ENCODE data around the gene WFIKKN2. TPM values are rescaled to one million over a fixed set of nuclear protein-coding genes. Genes with fewer than 3 reads are reported as not detected.

WFIKKN2 gene
- total RNA-seq, 1 experiment from 2014 or later: not detected

DNA sequence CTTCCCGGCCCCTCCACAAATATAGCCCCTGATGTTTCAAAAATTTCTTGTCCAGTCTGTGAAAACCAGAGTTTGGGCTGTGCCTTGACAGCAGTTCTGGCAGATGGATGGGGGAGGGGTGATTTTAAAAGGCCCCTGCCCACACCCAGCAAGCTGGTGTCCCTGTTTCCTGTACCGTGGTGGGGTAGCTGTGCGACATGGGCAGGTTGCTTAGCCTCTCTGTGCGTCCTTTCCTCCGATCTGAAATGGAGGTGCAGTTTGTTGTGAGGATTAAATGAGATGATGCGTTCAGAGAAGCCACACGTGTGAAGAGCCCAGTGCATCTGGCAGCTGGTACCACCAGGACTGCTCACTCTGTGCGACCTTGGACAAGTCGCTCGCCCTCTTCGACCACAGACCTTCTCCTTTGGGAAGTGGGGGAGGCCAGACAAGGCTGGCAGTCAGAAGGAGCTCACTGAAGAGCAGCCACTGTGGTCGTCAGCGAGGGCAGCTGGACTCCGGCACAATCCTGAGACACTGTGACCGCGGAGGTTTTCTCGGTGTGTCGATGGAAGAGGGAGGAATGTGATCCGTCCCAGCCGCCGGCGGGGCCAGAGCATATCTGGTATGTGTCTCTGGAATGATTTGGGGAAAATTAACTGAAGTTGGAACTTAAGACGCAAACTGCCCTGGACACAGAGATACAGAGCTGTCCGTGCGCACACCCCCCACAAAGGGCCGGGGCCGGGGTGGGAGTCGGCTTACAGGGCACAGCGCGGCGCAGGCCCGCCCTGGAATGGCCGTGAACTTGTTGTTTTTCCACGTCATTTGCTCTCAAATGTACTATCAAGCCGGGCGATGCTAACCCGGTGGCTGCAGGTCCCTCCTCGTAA lies 721 bp upstream of the WFIKKN2 start:
- TF ChIP-seq, protein P1, sequence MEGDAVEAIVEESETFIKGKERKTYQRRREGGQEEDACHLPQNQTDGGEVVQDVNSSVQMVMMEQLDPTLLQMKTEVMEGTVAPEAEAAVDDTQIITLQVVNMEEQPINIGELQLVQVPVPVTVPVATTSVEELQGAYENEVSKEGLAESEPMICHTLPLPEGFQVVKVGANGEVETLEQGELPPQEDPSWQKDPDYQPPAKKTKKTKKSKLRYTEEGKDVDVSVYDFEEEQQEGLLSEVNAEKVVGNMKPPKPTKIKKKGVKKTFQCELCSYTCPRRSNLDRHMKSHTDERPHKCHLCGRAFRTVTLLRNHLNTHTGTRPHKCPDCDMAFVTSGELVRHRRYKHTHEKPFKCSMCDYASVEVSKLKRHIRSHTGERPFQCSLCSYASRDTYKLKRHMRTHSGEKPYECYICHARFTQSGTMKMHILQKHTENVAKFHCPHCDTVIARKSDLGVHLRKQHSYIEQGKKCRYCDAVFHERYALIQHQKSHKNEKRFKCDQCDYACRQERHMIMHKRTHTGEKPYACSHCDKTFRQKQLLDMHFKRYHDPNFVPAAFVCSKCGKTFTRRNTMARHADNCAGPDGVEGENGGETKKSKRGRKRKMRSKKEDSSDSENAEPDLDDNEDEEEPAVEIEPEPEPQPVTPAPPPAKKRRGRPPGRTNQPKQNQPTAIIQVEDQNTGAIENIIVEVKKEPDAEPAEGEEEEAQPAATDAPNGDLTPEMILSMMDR (conservative IDR thresholded peaks at IDR 0.05; ENCODE audit: low read depth, low read length): no peak
- TF ChIP-seq EZH2 (IDR thresholded peaks at IDR 0.05; ENCODE audit: low read length, unreplicated experiment) (no peak), EZH2phosphoT487 (IDR thresholded peaks at IDR 0.05; ENCODE audit: borderline replicate concordance, low read length) (no peak)
- no peak overlapping the region for H3K27ac ChIP-seq (ENCODE audit: low read length)
- ATAC-seq: no peak
- POLR2A ChIA-PET (ENCODE audit: unreplicated experiment): interaction anchor here (0.6 kb wide), 1 partner anchor 8 kb away, joined by 3 read pairs; no protein-coding TSS in a partner anchor
- no peak overlapping the region for H2AFZ ChIP-seq (ENCODE audit: low read length)
- no peaks in the 10 kb centered on the region for H3K4me1 ChIP-seq (ENCODE audit: insufficient read depth, low read length)
- H3K27me3 ChIP-seq (ENCODE audit: low read length): no peaks in the 10 kb centered on the region
- H3K79me2 ChIP-seq (ENCODE audit: low read length): no peaks in the 10 kb centered on the region
- CTCF ChIA-PET: no interaction called here
- no peak for DNase-seq
- intact Hi-C loops (cut with micrococcal nuclease): no loop called here
- H3K9ac ChIP-seq (ENCODE audit: low read length): no peak overlapping the region
- H4K20me1 ChIP-seq (ENCODE audit: low read length): no peaks in the 10 kb centered on the region
- no peak overlapping the region for H3K4me3 ChIP-seq (ENCODE audit: low read length)
- no peaks in the 10 kb centered on the region for H3F3A ChIP-seq (ENCODE audit: low read length, unreplicated experiment)
- no peak overlapping the region for H3K4me2 ChIP-seq (ENCODE audit: low read length)
- no peaks in the 10 kb centered on the region for H3K9me2 ChIP-seq (replicated peaks; ENCODE audit: low read length)
- BruUV-seq (replicated peaks): no TSS peak
- H3K36me3 ChIP-seq (ENCODE audit: low read depth, low read length): no peaks in the 10 kb centered on the region
- H3K9me3 ChIP-seq (ENCODE audit: low read length): no peaks in the 10 kb centered on the region

DNA sequence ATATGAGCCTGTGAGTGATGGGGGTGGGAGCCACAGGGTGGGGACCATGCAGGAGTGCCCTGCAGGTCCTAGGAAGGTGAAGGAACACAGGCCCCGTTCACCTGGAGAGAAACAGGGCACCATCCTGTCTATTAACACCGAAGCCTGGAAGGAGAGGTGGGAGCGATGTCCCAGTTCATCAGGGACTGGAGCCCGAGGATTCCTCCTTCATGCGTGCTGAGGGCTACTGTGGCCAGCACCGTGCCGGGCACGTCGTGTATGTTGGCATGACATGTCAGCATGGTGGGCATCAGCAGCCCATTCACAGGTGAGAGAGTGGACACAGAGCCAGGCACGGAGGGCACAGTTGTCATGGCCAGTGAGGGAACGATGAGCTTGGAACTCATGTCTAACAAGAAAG lies 1.4 kb downstream of the WFIKKN2 start:
- TF ChIP-seq, protein P1 (conservative IDR thresholded peaks at IDR 0.05; ENCODE audit: low read depth, low read length): no peak
- TF ChIP-seq EZH2 (IDR thresholded peaks at IDR 0.05; ENCODE audit: low read length, unreplicated experiment): no peak
- no peak for TF ChIP-seq EZH2phosphoT487 (IDR thresholded peaks at IDR 0.05; ENCODE audit: borderline replicate concordance, low read length)
- H2AFZ ChIP-seq (ENCODE audit: low read length): no peak overlapping the region
- H3K27me3 ChIP-seq (ENCODE audit: low read length): no peaks in the 10 kb centered on the region
- H3K4me2 ChIP-seq (ENCODE audit: low read length): no peak overlapping the region
- H4K20me1 ChIP-seq (ENCODE audit: low read length): no peaks in the 10 kb centered on the region
- no peaks in the 10 kb centered on the region for H3F3A ChIP-seq (ENCODE audit: low read length, unreplicated experiment)
- no peak overlapping the region for H3K27ac ChIP-seq (ENCODE audit: low read length)
- H3K9me3 ChIP-seq (ENCODE audit: low read length): no peaks in the 10 kb centered on the region
- H3K36me3 ChIP-seq (ENCODE audit: low read depth, low read length): no peaks in the 10 kb centered on the region
- no peaks in the 10 kb centered on the region for H3K9me2 ChIP-seq (replicated peaks; ENCODE audit: low read length)
- H3K4me1 ChIP-seq (ENCODE audit: insufficient read depth, low read length): no peaks in the 10 kb centered on the region
- POLR2A ChIA-PET (ENCODE audit: unreplicated experiment): no interaction called here
- BruUV-seq (replicated peaks): no TSS peak
- intact Hi-C loops (cut with micrococcal nuclease): no loop called here
- no peak for ATAC-seq
- no peak overlapping the region for H3K9ac ChIP-seq (ENCODE audit: low read length)
- CTCF ChIA-PET: no interaction called here
- H3K4me3 ChIP-seq (ENCODE audit: low read length): no peak overlapping the region
- DNase-seq: no peak
- H3K79me2 ChIP-seq (ENCODE audit: low read length): no peaks in the 10 kb centered on the region

All from PC-3 (cell line).